ENCODE results near the gene PACSIN3. TPM values are rescaled to one million over a fixed set of nuclear protein-coding genes. Genes with fewer than 3 reads are reported as not detected.
A peak's percentile ranks its signal among the peaks of the same experiment; 100 is the strongest.

PACSIN3 gene
- 26.7 and 39.3 TPM in 2 replicates for total RNA-seq

DNA sequence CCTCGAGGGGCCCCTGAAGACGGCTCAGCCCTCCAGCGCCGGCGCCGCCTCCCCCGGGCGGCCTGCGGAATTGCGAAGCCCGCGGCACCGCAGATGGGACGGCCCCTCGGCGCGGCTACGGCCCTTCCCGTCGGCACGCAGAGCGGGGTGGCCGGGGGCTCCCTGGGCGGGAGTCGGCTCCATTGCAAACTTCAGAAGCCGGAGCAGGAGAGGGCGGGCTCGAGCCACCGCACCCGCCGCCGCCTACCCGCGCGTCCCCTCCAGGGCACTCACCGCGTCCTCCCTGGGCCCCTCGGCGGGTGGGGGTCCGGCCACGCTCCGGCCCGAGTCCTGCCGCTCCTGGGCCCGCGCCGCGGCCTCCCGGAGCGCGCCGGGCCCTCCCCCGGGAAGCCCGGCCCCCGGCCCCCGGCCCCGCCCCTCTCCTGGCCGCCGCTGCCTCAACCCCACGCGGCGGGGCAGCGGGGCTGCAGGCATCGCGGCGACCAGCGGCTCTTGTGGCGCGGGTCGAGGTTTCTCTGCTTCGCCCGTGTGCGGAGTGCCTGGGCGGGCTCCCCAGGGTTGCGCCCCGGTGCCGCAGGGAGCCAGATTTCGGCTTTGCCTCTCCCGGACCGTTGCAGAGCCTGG is at the start of gene PACSIN3:
TSS of gene PACSIN3 (minus strand) at position 359 of the 624 bp plus-strand sequence. CDS start 3,707 bp downstream, outside the sequence.
- DNase-seq (ENCODE audit: low read depth) = peak; percentile 52
- H3K4me3 ChIP-seq (ENCODE audit: low read depth, low read length) = peak within 1 kb of the TSS; percentile 75
- no peak for TF ChIP-seq CTCF (IDR thresholded peaks at IDR 0.05; ENCODE audit: insufficient read depth, low read depth, low read length)

- DNase-seq (ENCODE audit: low read depth) = no peak
- H3K4me3 ChIP-seq (ENCODE audit: low read depth, low read length) = no peak overlapping the region
- TF ChIP-seq CTCF (IDR thresholded peaks at IDR 0.05; ENCODE audit: insufficient read depth, low read depth, low read length) = no peak
Observed at GRCh38 chr11:47235163-47235562, 48.9 kb upstream of the PACSIN3 start.

DNA sequence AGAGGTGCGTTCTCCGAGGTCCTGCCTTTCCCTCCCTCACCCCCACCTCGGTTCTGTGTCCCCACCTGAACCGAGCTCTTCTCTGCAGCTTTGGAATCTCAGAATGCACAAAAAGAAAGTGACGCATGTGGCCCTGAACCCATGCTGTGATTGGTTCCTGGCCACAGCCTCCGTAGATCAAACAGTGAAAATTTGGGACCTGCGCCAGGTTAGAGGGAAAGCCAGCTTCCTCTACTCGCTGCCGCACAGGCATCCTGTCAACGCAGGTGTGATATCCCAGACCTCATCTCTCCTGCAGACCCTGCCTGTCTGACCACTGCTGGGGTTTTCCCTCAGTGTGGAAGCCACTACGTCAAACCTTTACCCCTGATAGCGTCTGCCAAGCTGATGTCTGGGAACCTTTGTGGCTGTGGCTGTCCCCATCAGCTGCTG is 48.5 kb upstream of the PACSIN3 start:
- H3K4me3 ChIP-seq (ENCODE audit: low read depth, low read length) = no peak overlapping the region
- peak; percentile 23 for DNase-seq (ENCODE audit: low read depth)
- TF ChIP-seq CTCF (IDR thresholded peaks at IDR 0.05; ENCODE audit: insufficient read depth, low read depth, low read length) = no peak

DNA sequence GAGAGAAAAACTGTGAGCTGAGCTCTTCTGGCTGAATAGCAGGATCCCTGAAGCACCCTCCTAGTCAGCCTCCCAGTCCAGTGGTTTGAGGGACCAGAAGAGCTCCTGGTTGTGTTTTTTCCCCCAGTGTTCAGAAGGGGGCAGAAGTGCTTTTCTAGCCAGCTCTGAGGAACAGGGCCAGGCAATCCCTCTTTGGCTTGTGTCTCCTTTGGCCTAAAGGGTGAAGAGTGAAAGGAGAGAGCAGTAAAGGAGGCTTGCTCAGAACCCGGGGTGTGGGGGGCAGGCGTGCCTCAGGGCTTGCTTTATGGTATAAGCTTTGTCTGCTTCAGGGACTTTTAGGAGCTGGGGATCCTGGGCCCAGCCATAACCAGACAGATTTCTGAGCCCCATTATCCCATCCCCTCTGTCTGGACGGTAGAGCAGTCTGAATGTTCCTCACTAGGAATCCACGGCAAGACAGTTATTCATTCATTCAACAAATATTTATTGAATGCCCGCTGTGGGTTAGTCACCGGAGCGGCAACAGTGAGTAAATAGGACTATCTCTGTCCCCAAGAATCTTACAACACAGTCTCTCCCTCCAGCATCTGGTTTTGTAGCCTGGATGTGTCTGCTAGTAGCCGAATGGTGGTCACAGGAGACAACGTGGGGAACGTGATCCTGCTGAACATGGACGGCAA is 47.9 kb upstream of the PACSIN3 start:
- TF ChIP-seq CTCF (IDR thresholded peaks at IDR 0.05; ENCODE audit: insufficient read depth, low read depth, low read length) = peak; percentile 50
- peak; percentile 68 for DNase-seq (ENCODE audit: low read depth)
- H3K4me3 ChIP-seq (ENCODE audit: low read depth, low read length) = no peak overlapping the region

DNA sequence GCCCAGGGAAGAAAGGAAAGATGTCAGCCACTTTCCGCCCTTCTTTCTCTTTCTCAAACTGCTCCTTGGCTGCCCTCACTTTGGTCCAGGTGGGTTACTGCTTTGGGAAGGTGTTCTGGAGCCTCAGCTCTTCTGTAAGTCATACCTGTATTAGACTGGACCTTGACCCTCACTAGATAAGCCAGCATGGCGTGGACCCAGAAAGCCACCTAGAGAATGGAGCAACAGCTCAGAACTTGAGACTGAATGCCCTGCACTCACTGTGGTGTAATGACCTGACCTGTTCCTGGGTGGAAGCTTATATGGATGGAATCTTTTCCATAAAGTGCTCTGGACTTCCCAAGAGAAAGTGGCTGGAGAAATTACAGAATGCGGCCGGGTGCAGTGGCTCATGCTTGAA is 46.8 kb upstream of the PACSIN3 start:
- H3K4me3 ChIP-seq (ENCODE audit: low read depth, low read length) = no peak overlapping the region
- no peak for DNase-seq (ENCODE audit: low read depth)
- TF ChIP-seq CTCF (IDR thresholded peaks at IDR 0.05; ENCODE audit: insufficient read depth, low read depth, low read length) = no peak

DNA sequence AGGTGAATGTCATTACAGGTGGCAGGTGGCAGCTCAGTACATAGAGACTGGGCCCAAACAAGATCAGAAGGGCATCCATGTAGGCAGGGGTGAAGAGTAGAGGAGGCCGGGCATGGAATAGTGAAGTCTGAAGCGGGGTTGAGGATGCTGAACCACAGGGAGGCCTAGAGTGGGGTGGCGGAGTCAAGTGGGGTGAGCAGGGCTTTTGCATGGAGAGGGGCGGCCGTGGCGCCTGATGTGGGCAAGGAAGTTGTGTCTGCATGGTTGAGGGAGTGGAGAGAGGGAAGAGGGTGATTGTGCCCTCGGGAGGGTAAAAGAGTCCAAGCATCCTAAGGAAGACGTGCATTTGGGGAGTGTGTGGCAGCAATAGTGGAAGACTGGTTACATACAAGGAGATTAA is 42.9 kb upstream of the PACSIN3 start:
- H3K4me3 ChIP-seq (ENCODE audit: low read depth, low read length) = no peak overlapping the region
- TF ChIP-seq CTCF (IDR thresholded peaks at IDR 0.05; ENCODE audit: insufficient read depth, low read depth, low read length) = no peak
- no peak for DNase-seq (ENCODE audit: low read depth)
